Panc1 (cell line): ENCODE results near the gene CLDN9.

ENCODE experiments used
- CTCF ChIP-seq: fragments of 450-650 bp; IDR thresholded peaks from 2 replicates; pipeline ENCODE4 v1.5.1; 2017; ENCODE audit warnings: mild to moderate bottlenecking
- POLR2AphosphoS5 ChIP-seq: IDR thresholded peaks from 2 replicates; pipeline ENCODE4 v1.6.1; 2012; ENCODE audit warnings: mild to moderate bottlenecking, low read depth, low read length, moderate library complexity
- SIN3A ChIP-seq: IDR thresholded peaks from 2 replicates; pipeline ENCODE4 v1.6.1; 2012; ENCODE audit warnings: low read depth, mild to moderate bottlenecking, low read length, moderate library complexity, borderline replicate concordance; ENCODE audit not compliant: insufficient read depth

DNA sequence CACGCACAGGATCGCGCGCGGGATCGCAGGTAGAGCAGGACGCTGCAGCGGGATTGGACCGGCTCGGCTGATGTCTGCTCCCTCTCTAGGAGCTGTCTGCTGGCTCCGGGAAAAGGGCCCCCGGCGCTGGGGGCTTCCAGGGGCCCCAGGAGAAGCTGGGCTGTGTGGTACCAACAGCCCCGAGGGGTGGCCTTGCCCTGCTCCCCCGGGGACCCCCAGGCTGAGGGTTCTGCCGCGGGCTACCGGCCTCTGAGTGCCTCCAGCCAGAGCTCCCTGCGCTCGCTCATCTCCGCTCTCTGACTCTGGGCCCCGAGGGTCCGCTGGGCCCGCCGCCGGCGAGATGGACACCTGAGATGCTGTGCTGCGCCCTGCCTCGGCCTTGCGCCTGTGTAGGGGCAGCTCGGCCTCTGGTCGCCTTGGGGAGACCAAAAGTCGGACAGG lies 45.0 kb upstream of the CLDN9 start:
- TF ChIP-seq POLR2AphosphoS5 (no peak), SIN3A (no peak), CTCF (no peak)
